ENCODE results near the gene SEMA4C.

SEMA4C gene

DNA sequence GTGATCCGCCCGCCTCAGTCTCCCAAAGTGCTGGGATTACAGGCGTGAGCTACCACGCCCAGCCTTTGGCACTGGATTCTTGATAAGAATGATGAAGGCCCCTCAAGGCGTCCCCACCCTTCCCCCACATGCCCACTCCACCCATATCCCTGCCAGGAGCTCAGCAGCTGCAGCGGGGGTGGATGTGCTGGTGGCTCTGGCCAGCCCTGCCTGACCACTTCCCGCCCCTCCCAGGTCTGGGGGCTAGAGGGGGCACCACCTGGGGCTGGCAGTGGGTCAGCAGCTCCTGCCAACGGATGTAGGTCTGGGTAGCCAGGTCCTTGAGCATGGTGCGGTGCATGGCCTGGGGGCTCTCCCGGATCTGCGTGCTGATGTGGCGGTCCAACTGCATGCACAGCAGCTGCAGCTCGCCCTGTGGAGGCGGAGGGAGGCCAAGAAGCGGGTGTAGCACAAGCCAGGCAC, 7.8 kb upstream of the SEMA4C start:
- Histone ChIP-seq H3K4me1 (ENCODE audit: insufficient read depth, low read length) (peaks cover 34% of the 10 kb centered on the region), H3K9ac (ENCODE audit: low read depth, low read length) (no peak overlapping the region), H3K27me3 (ENCODE audit: insufficient read depth, low read length) (peaks cover 4% of the 10 kb centered on the region; the same call in 1 of the 2 replicates), H3K36me3 (ENCODE audit: insufficient read depth, low read depth, low read length) (no peaks in the 10 kb centered on the region), H3K27ac (ENCODE audit: low read length) (no peak overlapping the region), H3K4me3 (ENCODE audit: low read length) (no peak overlapping the region), H3K9me3 (ENCODE audit: insufficient read depth, low read depth, low read length) (no peaks in the 10 kb centered on the region)

DNA sequence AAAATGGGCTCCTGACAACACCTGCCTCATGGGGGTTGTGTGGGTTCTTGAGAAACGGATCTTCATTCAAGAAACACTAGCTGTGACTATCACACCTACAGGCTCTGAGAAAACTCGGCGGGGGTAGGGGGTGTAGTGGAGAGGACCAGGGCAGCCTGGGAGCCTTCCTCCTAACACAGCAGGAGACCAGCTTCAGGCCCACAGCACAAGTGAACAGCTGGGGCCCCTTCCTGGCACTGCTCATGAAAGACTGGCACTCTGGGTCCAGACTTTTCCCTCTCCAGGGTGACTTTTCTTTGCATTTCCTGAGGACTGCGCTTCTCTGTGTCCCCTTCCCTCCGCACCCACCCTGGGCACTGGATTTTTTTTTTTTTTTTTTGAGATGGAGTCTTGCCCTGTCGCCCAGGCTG, 7.2 kb upstream of the SEMA4C start:
- no peaks in the 10 kb centered on the region for H3K36me3 ChIP-seq (ENCODE audit: insufficient read depth, low read depth, low read length)
- peaks cover 28% of the 10 kb centered on the region; the same call in 1 of the 2 replicates for H3K4me1 ChIP-seq (ENCODE audit: insufficient read depth, low read length)
- H3K4me3 ChIP-seq (ENCODE audit: low read length): no peak overlapping the region
- no peaks in the 10 kb centered on the region for H3K27me3 ChIP-seq (ENCODE audit: insufficient read depth, low read length)
- no peak overlapping the region for H3K27ac ChIP-seq (ENCODE audit: low read length)
- no peak overlapping the region for H3K9ac ChIP-seq (ENCODE audit: low read depth, low read length)
- H3K9me3 ChIP-seq (ENCODE audit: insufficient read depth, low read depth, low read length): no peaks in the 10 kb centered on the region

DNA sequence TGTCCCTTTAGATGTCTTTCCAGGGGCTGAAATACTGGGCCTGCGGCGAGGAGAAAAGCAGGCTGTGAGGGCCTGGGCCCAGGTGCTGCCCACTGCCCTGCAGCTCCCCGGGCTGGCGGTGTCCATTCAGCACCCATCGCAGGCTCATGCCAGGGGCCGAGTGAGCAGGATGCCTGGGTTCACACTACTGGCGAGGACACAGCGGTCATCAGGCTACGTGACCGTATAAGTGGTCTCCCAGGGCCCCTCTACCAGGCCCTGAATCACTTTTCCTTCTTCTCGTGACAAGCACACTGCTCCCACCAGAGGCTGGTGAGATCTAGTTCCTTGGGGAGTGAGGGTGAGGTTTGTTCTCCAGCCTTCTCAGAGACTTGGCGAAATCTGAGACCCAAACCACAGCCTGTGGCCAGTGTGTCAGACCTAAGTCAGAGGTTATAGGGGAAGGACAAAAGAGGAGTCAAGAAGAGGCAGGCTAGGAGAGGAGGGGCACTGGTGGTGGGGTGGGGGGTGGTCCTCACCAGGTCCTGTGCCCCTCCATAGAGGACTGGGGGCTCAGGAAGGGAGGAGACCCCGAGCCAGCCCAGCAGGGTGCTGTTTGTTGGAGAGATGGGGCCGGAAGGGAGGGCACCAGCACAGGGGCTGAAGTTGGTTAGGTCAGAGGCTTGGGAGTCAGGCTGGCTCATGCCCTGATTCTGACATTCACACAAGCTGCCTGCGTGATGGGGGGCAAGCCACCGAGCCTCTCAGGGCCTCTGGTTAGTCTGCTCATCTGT, 6.6 kb upstream of the SEMA4C start:
- H3K9ac ChIP-seq (ENCODE audit: low read depth, low read length): no peak overlapping the region
- H3K27me3 ChIP-seq (ENCODE audit: insufficient read depth, low read length): no peaks in the 10 kb centered on the region
- H3K36me3 ChIP-seq (ENCODE audit: insufficient read depth, low read depth, low read length): no peaks in the 10 kb centered on the region
- no peak overlapping the region for H3K4me3 ChIP-seq (ENCODE audit: low read length)
- H3K4me1 ChIP-seq (ENCODE audit: insufficient read depth, low read length): peaks cover 24% of the 10 kb centered on the region; the same call in 1 of the 2 replicates
- H3K27ac ChIP-seq (ENCODE audit: low read length): no peak overlapping the region
- no peaks in the 10 kb centered on the region for H3K9me3 ChIP-seq (ENCODE audit: insufficient read depth, low read depth, low read length)

DNA sequence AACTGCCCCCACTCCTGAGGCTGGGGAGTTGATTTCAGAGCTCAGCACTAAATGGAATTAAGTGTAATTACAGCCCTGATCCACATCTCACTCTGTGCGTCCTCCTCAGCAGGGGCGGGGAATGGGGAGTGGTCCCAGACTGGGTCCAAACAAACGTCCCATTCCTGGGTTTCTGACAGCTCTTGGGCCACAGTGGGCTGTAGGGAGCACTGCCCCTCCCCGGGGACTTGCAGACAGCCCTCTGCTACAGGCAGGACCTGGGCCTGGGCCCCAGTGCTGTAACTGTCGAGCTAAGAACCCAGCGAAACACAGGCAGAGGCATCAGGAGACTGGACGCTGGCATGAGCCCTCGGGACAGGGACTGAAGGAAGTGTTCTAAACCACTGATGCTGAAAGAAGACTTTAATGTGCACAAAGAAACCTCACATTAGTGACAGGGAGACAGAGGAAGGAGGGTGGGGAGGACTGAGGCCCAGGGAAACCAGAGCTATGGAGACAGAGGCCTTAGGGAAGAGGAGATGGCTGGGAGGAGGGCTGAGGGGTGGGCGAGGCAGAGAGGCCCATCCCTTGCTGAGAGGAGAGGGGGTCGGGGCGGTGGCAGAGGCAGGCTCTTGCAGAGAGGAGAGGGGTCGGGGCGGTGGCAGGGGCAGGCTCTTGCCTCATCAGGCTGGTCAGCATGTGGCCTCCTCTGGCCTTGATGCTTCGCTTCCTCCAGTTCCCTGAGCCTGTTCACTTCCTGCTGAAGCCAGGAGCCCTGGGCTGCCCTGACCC, 5.8 kb upstream of the SEMA4C start:
- Histone ChIP-seq H3K4me1 (ENCODE audit: insufficient read depth, low read length) (peaks cover 18% of the 10 kb centered on the region; the same call in 1 of the 2 replicates), H3K27ac (ENCODE audit: low read length) (no peak overlapping the region), H3K36me3 (ENCODE audit: insufficient read depth, low read depth, low read length) (no peaks in the 10 kb centered on the region), H3K9me3 (ENCODE audit: insufficient read depth, low read depth, low read length) (no peaks in the 10 kb centered on the region), H3K4me3 (ENCODE audit: low read length) (no peak overlapping the region), H3K27me3 (ENCODE audit: insufficient read depth, low read length) (peaks cover 6% of the 10 kb centered on the region; the same call in 1 of the 2 replicates), H3K9ac (ENCODE audit: low read depth, low read length) (no peak overlapping the region)

DNA sequence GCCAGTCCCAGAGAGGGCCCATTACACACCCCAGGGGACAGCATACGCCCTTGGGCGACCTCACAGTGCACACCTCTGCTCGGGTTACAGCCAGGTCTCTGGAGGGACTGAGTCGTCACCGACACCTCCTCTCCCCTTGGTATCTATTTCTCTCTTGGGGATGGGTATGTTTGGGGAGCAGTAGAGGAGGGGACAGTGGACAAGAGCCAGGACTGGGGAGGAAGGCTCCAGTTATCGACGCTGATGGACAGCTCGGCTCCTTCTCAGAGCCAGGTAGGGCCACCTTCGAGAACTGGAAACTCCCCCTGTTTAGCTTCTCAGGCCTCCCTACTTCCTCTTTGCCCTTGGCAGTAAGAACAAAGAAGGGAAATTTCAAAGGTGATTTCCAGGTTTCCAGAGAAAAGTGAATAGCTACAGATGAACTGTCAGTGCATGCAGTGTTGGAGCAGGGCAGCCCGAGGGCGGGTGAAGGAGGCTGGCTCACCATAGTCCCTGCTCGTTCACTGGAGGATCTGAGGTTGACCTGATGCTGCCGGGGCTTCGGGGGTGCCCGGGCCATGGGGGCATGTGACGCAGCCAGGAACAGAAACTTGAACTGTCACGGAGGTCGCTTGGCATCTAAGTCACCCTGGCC, 4.4 kb upstream of the SEMA4C start:
- H3K4me1 ChIP-seq (ENCODE audit: insufficient read depth, low read length): peaks cover 21% of the 10 kb centered on the region; the same call in 1 of the 2 replicates
- H3K27ac ChIP-seq (ENCODE audit: low read length): no peak overlapping the region
- H3K9ac ChIP-seq (ENCODE audit: low read depth, low read length): no peak overlapping the region
- no peaks in the 10 kb centered on the region for H3K9me3 ChIP-seq (ENCODE audit: insufficient read depth, low read depth, low read length)
- no peak overlapping the region for H3K4me3 ChIP-seq (ENCODE audit: low read length)
- no peaks in the 10 kb centered on the region for H3K36me3 ChIP-seq (ENCODE audit: insufficient read depth, low read depth, low read length)
- peaks cover 10% of the 10 kb centered on the region for H3K27me3 ChIP-seq (ENCODE audit: insufficient read depth, low read length)

DNA sequence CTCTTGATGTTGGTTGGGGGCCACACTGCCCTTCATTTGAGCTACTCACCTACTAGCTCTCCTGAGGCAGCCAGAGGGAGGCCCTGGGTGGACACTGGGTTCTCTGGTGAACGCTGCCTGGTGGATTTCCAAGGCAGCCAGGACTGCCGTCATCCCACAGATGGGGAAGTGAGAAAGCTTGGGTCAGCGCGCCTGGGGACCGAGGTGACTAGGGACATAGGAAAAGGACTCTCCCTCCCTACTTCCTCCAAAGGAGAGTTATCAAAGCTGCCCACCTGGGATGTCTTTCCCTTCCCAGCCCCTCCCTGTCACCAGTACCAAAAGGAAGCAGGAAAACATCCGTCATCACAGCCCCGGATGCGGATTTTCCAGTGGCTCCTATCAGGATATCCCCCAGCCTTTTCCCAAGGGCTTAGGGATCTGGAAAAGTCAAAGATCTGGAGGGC, 3.8 kb upstream of the SEMA4C start:
- Histone ChIP-seq H3K36me3 (ENCODE audit: insufficient read depth, low read depth, low read length) (no peaks in the 10 kb centered on the region), H3K27ac (ENCODE audit: low read length) (no peak overlapping the region), H3K9ac (ENCODE audit: low read depth, low read length) (no peak overlapping the region), H3K4me3 (ENCODE audit: low read length) (no peak overlapping the region), H3K27me3 (ENCODE audit: insufficient read depth, low read length) (peaks cover 10% of the 10 kb centered on the region), H3K9me3 (ENCODE audit: insufficient read depth, low read depth, low read length) (no peaks in the 10 kb centered on the region), H3K4me1 (ENCODE audit: insufficient read depth, low read length) (peaks cover 21% of the 10 kb centered on the region; the same call in 1 of the 2 replicates)

DNA sequence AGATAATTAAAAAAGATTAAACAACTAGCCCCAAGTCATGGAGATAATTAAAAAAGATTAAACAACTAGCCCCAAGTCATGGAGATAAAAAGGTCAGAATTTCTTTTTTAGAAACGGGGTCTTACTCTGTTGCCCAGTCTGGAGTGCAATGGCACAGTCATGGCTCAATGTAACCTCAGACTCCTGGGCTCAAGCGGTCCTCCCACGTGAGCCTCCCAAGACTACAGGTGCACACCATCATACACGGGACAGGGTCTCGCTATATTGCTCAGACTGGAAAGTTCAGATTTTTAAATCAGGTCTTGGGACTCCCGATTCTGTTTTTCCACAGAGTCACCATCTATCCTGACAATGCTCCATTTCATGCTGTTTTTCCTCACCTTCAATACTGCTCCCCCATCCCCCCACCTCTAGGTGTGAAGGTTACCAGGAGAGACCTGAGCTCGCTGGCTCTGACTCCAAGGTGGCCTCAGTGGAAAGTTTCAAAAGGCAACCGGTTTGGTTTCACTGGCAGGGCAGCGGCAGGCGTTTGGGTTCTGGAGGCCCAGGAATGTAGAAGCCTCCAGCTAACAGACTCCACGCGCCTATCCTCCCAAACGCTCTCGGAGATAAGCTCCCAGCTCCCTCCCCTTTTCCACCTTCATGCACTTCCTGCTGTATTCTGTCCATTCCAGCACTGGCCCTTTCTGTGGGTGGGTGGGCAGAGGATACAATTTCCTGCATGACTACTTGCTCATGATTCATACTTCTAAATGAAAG, 2.9 kb upstream of the SEMA4C start:
- H3K36me3 ChIP-seq (ENCODE audit: insufficient read depth, low read depth, low read length): no peaks in the 10 kb centered on the region
- H3K27me3 ChIP-seq (ENCODE audit: insufficient read depth, low read length): peaks cover 10% of the 10 kb centered on the region
- no peak overlapping the region for H3K27ac ChIP-seq (ENCODE audit: low read length)
- H3K9me3 ChIP-seq (ENCODE audit: insufficient read depth, low read depth, low read length): no peaks in the 10 kb centered on the region
- H3K4me3 ChIP-seq (ENCODE audit: low read length): no peak overlapping the region
- H3K9ac ChIP-seq (ENCODE audit: low read depth, low read length): no peak overlapping the region
- H3K4me1 ChIP-seq (ENCODE audit: insufficient read depth, low read length): peaks cover 21% of the 10 kb centered on the region; the same call in 1 of the 2 replicates

DNA sequence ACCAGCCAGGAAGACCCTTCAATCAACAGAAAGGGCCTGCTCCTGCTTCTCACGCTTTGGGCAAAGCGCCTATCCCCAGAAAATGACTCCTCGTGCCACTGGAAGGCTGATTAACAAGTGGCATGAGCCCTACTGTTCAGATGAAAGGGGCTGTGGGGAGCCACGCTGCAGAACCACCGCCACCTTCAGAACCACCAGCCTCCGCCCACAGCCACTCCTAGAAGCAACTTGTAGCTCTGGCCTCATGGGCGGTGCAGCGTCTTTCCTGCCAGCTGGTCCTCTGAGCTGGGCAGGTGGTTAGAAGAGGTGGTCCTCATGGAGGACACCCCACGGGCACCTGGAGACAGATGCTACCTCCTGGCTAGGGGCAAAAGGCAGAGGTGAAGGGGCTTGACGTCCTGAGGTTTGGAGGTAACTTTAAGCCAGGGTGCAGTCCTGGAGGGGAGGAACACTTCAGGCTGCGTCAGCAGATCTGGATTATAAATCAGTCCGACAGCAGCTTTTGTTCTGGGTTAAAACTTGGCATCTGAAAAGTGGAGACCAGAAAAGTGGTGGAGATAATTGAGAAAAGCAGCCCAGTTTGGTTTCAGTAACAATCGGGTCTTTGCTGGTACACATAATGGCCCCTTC, 861 bp upstream of the SEMA4C start:
- H3K27me3 ChIP-seq (ENCODE audit: insufficient read depth, low read length): peaks cover 10% of the 10 kb centered on the region
- H3K36me3 ChIP-seq (ENCODE audit: insufficient read depth, low read depth, low read length): peaks cover 20% of the 10 kb centered on the region
- H3K4me3 ChIP-seq (ENCODE audit: low read length): peak overlapping the region; percentile 90
- H3K9ac ChIP-seq (ENCODE audit: low read depth, low read length): peak overlapping the region; percentile 98; the same call in 1 of the 2 replicates
- peaks cover 19% of the 10 kb centered on the region for H3K4me1 ChIP-seq (ENCODE audit: insufficient read depth, low read length)
- no peak overlapping the region for H3K27ac ChIP-seq (ENCODE audit: low read length)
- H3K9me3 ChIP-seq (ENCODE audit: insufficient read depth, low read depth, low read length): no peaks in the 10 kb centered on the region

DNA sequence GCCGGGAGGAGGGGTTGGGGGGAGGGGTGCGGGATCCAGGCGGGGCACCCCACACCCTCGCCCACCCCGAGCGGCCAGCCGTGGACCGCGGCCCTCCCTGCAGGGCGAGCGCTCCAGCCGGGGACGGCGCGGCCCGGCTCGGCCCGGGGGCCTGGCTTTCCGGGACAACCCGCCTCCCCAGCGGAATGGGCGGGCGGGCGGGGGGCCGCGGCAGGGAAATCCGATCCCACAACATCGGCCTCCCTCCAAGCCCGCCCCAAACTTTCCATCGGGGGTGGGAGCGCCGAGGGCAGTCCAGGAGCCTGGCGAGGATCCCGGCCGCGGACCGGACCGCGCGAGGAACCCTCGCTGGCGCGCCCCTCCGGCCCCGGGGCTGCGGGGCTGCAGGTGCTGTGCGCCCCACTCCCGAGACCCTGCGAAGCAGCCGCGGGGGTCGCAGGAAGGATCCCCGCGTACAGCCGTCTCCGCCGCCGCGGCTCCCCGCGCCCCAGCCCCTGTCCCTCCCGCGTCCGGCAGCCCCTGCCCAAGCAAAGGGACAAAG, 529 bp downstream of the SEMA4C start:
- H3K27ac ChIP-seq (ENCODE audit: low read length): peak overlapping the region; percentile 85
- peaks cover 34% of the 10 kb centered on the region for H3K36me3 ChIP-seq (ENCODE audit: insufficient read depth, low read depth, low read length)
- H3K9me3 ChIP-seq (ENCODE audit: insufficient read depth, low read depth, low read length): no peaks in the 10 kb centered on the region
- H3K4me3 ChIP-seq (ENCODE audit: low read length): peak overlapping the region; percentile 90; the same call in 1 of the 2 replicates
- peaks cover 8% of the 10 kb centered on the region for H3K4me1 ChIP-seq (ENCODE audit: insufficient read depth, low read length)
- H3K9ac ChIP-seq (ENCODE audit: low read depth, low read length): peak overlapping the region; percentile 98; the same call in 1 of the 2 replicates
- peaks cover 10% of the 10 kb centered on the region for H3K27me3 ChIP-seq (ENCODE audit: insufficient read depth, low read length)

DNA sequence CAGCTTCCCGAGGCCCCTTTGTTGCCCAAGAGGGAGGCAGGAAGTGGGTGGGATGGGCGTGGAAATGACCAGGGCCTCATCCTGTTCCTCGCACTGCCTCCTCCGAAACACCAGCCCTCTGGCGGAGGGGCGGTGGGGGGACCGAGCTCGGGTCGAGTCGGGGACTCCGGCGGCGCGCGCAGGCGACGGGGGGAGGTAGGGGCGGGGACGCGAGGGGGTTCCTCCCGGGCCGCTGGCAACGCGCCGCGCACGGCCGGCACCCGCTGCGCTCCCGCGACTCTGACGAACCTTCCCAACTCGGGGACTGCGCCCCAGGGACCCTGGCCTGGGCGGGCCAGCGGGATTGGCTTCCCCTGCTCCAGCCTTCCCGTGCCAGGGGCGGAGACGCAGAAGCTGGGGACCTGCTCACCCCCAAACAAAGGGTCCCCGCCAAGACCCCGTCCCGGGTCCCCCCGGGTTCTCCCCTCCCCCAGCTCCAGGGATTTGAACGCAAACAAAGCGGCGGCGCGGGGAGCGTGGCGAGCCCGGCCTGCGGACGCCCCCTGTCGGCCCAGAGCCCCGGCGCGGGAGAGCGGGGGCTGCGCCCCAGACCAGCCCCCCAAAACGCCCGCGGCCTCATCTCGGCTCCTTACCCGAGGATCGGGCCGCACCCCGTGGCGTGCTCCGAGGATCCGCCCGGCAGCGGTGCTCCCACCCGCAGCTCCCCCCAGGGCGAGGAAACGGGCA, 1.2 kb downstream of the SEMA4C start:
- Histone ChIP-seq H3K4me3 (ENCODE audit: low read length) (peak overlapping the region; percentile 90), H3K4me1 (ENCODE audit: insufficient read depth, low read length) (peaks cover 8% of the 10 kb centered on the region), H3K9ac (ENCODE audit: low read depth, low read length) (peak overlapping the region; percentile 98), H3K27ac (ENCODE audit: low read length) (peak overlapping the region; percentile 85), H3K9me3 (ENCODE audit: insufficient read depth, low read depth, low read length) (no peaks in the 10 kb centered on the region), H3K36me3 (ENCODE audit: insufficient read depth, low read depth, low read length) (peaks cover 40% of the 10 kb centered on the region), H3K27me3 (ENCODE audit: insufficient read depth, low read length) (peaks cover 10% of the 10 kb centered on the region)
